Adrenal gland (tissue), 12 donors: ENCODE measurements around the gene PWWP2B. TPM values are rescaled to one million over a fixed set of nuclear protein-coding genes. Genes with fewer than 3 reads are reported as not detected.

Experiments
- DNase-seq, 7 donors: peaks; one replicate each; pipeline ENCODE4 v3.0.0-alpha.2; 2019 to 2020
- H3K27ac ChIP-seq, 5 donors: fragments of 200-600 bp; sonication (generic) in 4 of 5; 1 replicate in 3 of 5; 2 replicates in 2 of 5; pipeline versions ENCODE4 v1.5.1 to v1.8.0; 2016 to 2020; ENCODE audit warnings: mild to moderate bottlenecking in 1 of 5
- H3K27me3 ChIP-seq: fragments of 200-600 bp; 2 replicates; pipeline ENCODE4 v1.8.0; 2021
- H3K36me3 ChIP-seq, 2 donors: fragments of 200-600 bp; replicated peaks in 1 of 2; 1 replicate in 1 of 2; 2 replicates in 1 of 2; pipeline versions ENCODE4 v1.5.1 to v1.8.0; 2018 to 2022
- H3K4me1 ChIP-seq, 2 donors: fragments of 200-600 bp; replicated peaks in 1 of 2; 1 replicate in 1 of 2; 2 replicates in 1 of 2; pipeline versions ENCODE4 v1.5.1 to v1.8.0; 2018 to 2021
- H3K4me3 ChIP-seq, 4 donors: fragments of 200-600 bp; sonication (generic) in 3 of 4; one replicate each; pipeline ENCODE4 v1.5.1; 2016 to 2018
- H3K9me3 ChIP-seq, 3 donors: fragments of 200-600 bp; sonication (generic) in 1 of 3; replicated peaks in 1 of 3; 1 replicate in 2 of 3; 2 replicates in 1 of 3; pipeline versions ENCODE4 v1.5.1 to v1.8.0; 2016 to 2021
- CTCF ChIP-seq, 6 experiments: fragments of 450-650 bp in 4 of 6; fragments of 200-600 bp in 2 of 6; sonication (generic) in 1 of 6; IDR thresholded peaks; 1 replicate in 5 of 6; 2 replicates in 1 of 6; pipeline versions ENCODE4 v1.5.1 to v1.8.0; 2016 to 2021; ENCODE audit warnings: antibody characterized with exemption in 6 of 6, mild to moderate bottlenecking in 2 of 6, moderate library complexity in 1 of 6
- POLR2A ChIP-seq, 2 donors: fragments of 450-650 bp; IDR thresholded peaks; one replicate each; pipeline ENCODE4 v1.6.1; 2017; ENCODE audit warnings: antibody characterized with exemption in 2 of 2, mild to moderate bottlenecking in 2 of 2, moderate library complexity in 1 of 2
- WGBS, 4 donors: extraction: QIAGEN DNeasy Blood & Tissue Kit in 2 of 4; methylation state at CpG; one replicate each; pipeline versions ENCODE4 v1.1.5 to v1.1.7; 2013 to 2017; 5-methylcytosine and 5-hydroxymethylcytosine counted together
- intact Hi-C, 2 donors: fragments of 100-400 bp; cut with DNase I; formaldehyde crosslinking; loops; one replicate each; pipeline versions ENCODE4 v1.14.1 to v1.15.0; 2022 to 2023
- polyA plus RNA-seq, 3 donors: library from polyadenylated mRNA; stranded (reverse); fragments of 200-250 nt in 2 of 3; fragments of 350-450 nt in 1 of 3; fragmentation: Illumina TruSeq in 1 of 3; extraction: RNeasy Lipid Tissue Mini Kit (QIAGEN cat#74804) in 1 of 3; gene quantifications; one replicate each; pipeline ENCODE4 v1.2.3, GENCODE V29; 2013 to 2014
- total RNA-seq, 9 donors: library from RNA; depleted of rRNA in 4 of 9; stranded (reverse); fragments of >200 nt in 4 of 9; fragments of 120-200 nt in 1 of 9; fragmentation: NEBNext Ultra II Directional in 1 of 9; extraction: Animal tissue kit (Norgen Biotek cat#: 25700) in 1 of 9; gene quantifications; one replicate each; pipeline versions ENCODE4 v1.1.0 to v1.2.4, GENCODE V29; 2013 to 2023
- donor health status: healthy with polysubstance abuse.
- donor health status: Bipolar disorder and iron deficiency.
- donor health status: DM: yes; HTN: yes; CAD: no.
- donor health status: DM: no; HTN: no; CAD: no.
- donor health status: DM: no; HTN: no; CAD: no.
- donor health status: DM: yes; HTN: yes; CAD: no.

PWWP2B gene
- total and polyA plus RNA-seq, 12 donors: 3.4 to 75.3 (median 40.7) TPM

GRCh38 chr10:132398566-132398991 is 1.6 kb downstream of the PWWP2B start:
- peaks cover 61 to 71% of the 10 kb centered on the region in 2 donors for H3K4me1 ChIP-seq
- peak in 6 of 7 donors; percentile 35 to 69 (median 54) for DNase-seq
- H3K4me3 ChIP-seq: peak overlapping the region in 1 of 4 donors; percentile 70
- no peaks in the 10 kb centered on the region for H3K36me3 ChIP-seq
- no peaks in the 10 kb centered on the region for H3K27me3 ChIP-seq
- 36 to 87% (median 40%) methylated on average over 3 to 13 of the region's 13 CpGs; no CpG with 5 or more reads in 1 of the 4 donors for WGBS, 4 donors
- peak overlapping the region; percentile 57 to 98 (median 95) for H3K27ac ChIP-seq
- H3K9me3 ChIP-seq: no peaks in the 10 kb centered on the region
- intact Hi-C loops: no loop called here
- TF ChIP-seq CTCF (IDR thresholded peaks at IDR 0.05): no peak
- no peak for TF ChIP-seq POLR2A (IDR thresholded peaks at IDR 0.05)

DNA sequence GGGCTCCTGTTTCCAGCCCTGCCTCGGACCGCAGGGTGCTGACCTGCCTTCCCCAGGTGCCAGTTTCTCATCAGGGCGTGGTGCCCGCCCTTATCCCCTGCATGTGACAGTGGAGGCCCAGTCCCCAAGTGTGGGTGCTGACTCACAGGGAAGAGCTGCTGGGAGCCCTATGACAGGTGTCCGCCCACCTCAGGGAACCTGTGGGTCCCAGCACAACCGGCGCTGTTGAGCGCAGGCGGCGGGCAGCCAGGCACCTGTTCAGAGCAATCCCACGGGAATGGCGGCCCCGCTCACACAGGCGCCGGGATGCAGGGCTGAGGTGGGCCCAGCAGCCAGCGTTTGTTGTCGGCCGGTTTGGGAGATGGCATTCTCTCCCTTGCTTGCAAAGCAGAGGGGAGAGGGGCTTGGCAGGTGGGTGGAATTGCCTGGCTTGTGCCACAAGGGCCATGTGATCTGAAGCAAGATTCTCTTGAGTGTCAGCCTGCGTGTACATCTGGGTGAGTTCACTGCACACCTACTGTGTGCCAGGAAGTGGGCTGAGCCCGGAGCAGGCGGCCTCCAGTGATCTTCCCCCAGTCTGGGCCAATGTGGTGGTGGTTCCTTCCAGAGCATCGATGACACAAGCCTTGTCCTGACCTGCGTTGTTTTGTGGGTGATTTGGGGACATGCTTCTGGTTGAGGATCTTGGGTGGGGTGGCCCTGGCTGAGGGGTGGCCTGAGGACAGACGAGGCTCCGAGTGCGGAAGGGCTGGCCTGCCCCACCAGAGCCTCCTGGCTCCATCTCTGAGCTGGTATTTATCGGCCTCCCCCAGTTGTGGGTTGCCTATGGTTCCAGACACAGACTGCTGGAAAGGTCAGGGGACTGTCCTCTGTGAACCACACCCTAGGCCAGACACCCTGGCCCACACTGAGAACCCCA is 2.4 kb downstream of the PWWP2B start:
- no peaks in the 10 kb centered on the region for H3K36me3 ChIP-seq
- H3K4me3 ChIP-seq: peak overlapping the region in 1 of 4 donors; percentile 70
- no peaks in the 10 kb centered on the region for H3K9me3 ChIP-seq
- H3K27me3 ChIP-seq: no peaks in the 10 kb centered on the region
- 46 to 68% (median 63%) methylated on average over 7 to 27 of the region's 27 CpGs for WGBS, 4 donors
- DNase-seq: peak in 6 of 7 donors; percentile 23 to 80 (median 76)
- H3K27ac ChIP-seq: peak overlapping the region in 4 of 5 donors; percentile 89 to 98 (median 96)
- intact Hi-C loops: no loop called here
- no peak for TF ChIP-seq CTCF (IDR thresholded peaks at IDR 0.05)
- no peak for TF ChIP-seq POLR2A (IDR thresholded peaks at IDR 0.05)
- peaks cover 60 to 77% of the 10 kb centered on the region in 2 donors for H3K4me1 ChIP-seq

DNA sequence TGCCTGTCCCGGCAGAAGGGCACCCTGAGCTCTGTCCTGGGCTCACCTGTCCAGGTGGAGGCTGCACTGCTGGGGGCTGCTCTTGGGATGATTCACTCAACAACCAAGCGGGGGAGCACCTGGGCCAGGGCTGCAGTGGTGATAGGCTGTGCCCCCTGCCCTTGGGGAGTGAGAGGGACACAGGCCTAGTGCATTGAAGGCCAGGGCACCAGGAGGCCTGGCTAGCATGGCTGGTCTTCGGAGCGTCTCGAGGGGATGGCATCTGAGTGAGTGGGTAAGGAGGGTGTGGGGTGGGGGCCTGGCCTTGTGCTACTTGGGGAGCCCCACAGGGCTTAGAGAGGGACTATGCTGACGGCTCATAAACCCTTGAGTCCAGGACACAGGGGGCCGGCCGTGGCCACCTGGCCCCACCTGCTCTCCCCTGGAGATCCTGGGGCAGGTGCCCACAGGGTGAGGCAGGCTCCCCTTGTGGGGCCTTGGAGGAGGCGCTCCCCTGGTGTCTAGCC is 3.1 kb downstream of the PWWP2B start:
- intact Hi-C loops: no loop called here
- peak overlapping the region; percentile 52 to 98 (median 95) for H3K27ac ChIP-seq
- peaks cover 0 to 5% of the 10 kb centered on the region in 2 donors for H3K36me3 ChIP-seq
- no peaks in the 10 kb centered on the region for H3K9me3 ChIP-seq
- H3K27me3 ChIP-seq: no peaks in the 10 kb centered on the region
- TF ChIP-seq POLR2A (IDR thresholded peaks at IDR 0.05) (no peak), CTCF (IDR thresholded peaks at IDR 0.05) (no peak)
- 50 to 71% (median 58%) methylated on average over 3 to 9 of the region's 9 CpGs for WGBS, 4 donors
- H3K4me3 ChIP-seq: no peak overlapping the region
- H3K4me1 ChIP-seq: peaks cover 53 to 72% of the 10 kb centered on the region in 2 donors
- peak in 6 of 7 donors; percentile 12 to 36 (median 27) for DNase-seq

- H3K27me3 ChIP-seq: no peaks in the 10 kb centered on the region
- DNase-seq: peak in 6 of 7 donors; percentile 48 to 74 (median 60)
- H3K4me1 ChIP-seq: peaks cover 47 to 70% of the 10 kb centered on the region in 2 donors
- intact Hi-C loops: no loop called here
- H3K36me3 ChIP-seq: peaks cover 0 to 10% of the 10 kb centered on the region in 2 donors
- no peaks in the 10 kb centered on the region for H3K9me3 ChIP-seq
- TF ChIP-seq POLR2A (IDR thresholded peaks at IDR 0.05) (peak in 1 of 2 donors; percentile 14), CTCF (IDR thresholded peaks at IDR 0.05) (peak in 1 of 6 experiments; percentile 13)
- peak overlapping the region in 1 of 4 donors; percentile 26 for H3K4me3 ChIP-seq
- peak overlapping the region; percentile 52 to 98 (median 95) for H3K27ac ChIP-seq
- 23 to 38% (median 34%) methylated on average over 11 to 17 of the region's 17 CpGs for WGBS, 4 donors
Measured at GRCh38 chr10:132400547-132401151, 3.6 kb downstream of the PWWP2B start.
